HK-2 (cell line): ENCODE measurements around the gene HIVEP3.

ENCODE experiments used
- DNase-seq: peaks from one replicate; pipeline ENCODE4 v3.0.0-alpha.2; 2018; ENCODE audit not compliant: unreplicated experiment

Gene HIVEP3

DNA sequence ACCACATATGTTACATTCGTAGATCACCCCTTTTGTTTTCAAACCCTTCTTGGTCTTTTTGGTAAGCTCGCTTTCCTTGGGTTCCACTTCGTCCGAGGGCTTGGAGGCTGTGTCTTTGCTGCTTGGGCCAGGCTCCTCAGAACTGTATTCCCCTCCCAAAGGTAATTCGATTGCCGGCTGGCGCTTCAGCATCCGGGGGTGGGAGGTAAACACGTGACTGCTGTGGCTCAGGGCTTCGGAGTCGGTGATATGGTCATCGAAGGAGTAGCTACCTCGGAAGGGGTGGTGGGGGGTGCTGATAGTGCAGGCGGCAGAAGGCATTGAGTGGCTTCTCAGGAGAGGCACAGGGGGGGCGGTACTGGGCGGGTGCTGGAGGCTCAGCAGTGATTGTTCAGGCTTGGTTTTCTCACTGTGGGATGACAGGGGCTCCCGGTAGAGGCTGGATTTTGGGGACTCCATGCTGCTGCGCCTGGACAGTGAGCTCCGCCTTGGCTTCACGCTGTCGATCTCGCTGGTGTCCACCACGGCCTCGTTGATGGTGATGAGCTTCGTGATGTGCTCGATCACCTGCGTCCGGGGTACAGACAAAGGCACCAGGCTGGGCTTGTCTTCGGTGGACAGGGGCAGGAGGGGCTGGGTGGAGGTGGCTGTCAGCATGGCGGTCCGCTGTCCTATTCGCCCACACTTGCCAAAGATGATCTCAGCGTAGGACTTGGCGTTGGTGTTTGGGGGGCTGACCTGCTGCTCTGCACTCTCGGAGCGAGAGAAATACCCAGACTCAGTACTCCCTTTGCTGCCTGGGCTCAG is 335.7 kb downstream of the HIVEP3 start:
- DNase-seq: no peak

DNA sequence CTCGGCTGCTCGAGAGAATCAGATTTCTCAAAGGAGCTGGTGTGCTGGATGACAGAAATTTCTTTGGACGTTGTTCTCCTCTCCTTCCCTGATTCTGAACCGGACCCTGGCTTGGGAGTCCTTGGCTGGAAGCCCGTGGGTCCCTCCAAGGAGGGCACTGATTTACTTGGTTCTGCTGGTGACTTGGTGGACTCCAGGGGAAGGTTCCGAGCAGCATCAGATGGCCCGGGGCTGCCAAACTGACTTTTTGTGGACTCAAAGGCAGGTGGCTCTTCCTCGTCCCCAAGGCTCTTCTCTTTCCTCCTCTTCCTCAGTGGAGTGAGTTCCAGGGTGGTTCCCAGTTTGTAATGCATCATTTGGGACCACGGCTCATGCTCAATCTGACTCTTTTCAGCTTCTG is 336.4 kb downstream of the HIVEP3 start:
- no peak for DNase-seq

DNA sequence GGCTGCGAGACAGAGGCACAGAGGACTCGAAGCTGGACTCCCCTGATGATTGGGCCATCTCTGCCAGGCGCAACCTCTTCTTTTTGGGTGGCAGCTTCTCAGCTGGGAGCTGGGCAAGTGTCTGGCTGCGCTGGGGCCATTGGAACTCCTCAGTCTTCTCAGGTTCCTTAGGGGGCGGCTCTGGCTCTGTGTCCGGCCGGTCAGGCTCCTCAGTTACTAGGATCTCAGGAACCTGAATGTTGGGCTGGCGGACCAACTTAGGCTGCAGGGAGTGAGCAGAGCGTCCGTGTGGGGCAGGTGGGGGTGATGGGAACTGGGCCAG is 336.8 kb downstream of the HIVEP3 start:
- no peak for DNase-seq

GRCh38 chr1:41581216-41582003 is 337.3 kb downstream of the HIVEP3 start:
- no peak for DNase-seq

- DNase-seq: no peak
Measured at GRCh38 chr1:41580520-41581172, 338.1 kb downstream of the HIVEP3 start.

- DNase-seq: no peak
Measured at GRCh38 chr1:41580021-41580420, 338.7 kb downstream of the HIVEP3 start.

DNA sequence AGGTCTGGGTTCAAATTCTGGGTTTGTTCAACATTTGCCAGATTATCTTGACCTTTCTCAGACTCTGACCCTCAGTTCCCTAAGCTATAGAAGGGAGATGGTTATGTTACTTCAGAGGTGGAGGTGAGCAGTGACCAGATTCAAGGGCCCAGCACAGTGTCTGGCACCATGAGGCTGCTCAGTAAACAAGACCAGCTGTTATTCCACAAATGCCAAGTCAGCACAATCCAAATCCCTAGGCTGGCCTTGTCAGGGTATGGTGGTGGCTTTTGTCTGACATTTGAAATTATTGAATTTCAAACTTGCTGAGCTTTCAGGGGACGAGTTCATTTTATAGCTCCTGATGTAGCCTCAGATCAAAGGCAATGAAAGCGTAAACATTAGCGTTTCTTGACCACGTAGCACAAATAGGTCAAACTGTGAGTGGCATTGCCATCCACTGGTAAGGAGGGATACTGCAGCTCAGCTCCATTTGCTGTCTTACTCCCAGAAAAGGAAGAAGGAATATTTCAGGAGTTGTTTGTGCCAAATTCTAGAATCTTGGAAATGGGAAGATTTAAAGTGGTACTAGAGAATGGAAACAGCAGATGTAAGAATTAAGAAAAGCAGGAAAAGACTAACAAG is 339.9 kb downstream of the HIVEP3 start:
- DNase-seq: no peak

DNA sequence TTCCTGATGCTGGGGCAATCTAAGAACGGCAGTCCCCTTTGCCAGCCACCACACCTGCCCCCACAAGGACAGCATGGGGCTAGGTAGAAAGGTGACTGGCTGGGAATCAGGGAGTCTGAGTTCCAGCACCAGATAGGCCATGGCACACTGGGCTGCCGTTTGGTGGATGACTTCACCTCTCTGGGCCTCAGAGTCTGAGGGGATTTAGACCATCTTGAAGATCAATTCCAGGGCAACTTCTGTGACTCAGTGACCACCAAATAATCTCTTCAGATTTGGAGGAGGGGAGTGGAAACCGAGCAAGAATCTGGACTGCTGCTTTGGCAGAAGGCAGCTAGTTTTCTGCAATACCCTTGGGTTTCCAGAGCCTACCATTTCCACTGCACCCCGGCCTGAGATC is 342.1 kb downstream of the HIVEP3 start:
- no peak for DNase-seq

- no peak for DNase-seq
Measured at GRCh38 chr1:41576206-41576605, 342.5 kb downstream of the HIVEP3 start.

DNA sequence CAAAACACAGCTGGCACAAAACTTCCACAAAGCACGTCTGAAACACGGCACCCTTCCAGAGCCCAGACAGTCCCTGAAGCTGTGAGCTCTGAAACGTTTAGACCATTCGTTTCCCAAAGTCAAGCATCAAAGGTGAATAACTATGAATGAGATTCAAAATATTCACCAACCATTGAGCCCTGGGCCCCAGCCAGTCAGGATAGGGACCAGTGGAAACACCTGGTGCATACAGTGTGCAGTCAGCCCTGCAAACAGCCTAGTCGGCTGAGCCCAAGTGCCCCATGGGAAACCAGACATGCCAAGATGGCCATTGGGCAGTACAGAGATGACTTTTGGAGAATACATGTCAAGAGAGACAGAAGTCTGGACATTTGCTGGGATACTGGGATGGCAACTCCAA is 343.9 kb downstream of the HIVEP3 start:
- no peak for DNase-seq

- peak; percentile 75 for DNase-seq
Measured at GRCh38 chr1:41573785-41574713, 344.7 kb downstream of the HIVEP3 start.

- DNase-seq: no peak
Measured at GRCh38 chr1:41573194-41573593, 345.5 kb downstream of the HIVEP3 start.

DNA sequence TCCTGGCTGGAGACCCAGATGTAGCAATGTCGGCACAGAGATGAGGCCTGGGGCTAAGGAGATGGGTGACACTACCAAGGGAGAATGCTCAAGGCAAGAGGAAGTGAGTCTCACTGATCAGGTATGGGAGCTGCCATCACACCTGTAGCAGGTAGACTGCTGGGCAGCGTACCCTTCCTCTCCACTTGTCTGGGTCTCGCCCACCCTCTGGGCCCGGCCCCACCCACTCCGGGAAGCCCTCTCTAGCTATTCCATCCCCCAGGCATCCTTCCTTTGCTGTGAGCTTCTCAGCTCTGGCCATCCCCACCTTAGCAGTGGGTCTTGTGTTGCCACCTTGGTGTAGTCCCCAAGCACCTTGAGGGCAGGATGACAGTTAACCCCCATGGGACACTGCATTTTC is 346.5 kb downstream of the HIVEP3 start:
- DNase-seq: no peak

DNA sequence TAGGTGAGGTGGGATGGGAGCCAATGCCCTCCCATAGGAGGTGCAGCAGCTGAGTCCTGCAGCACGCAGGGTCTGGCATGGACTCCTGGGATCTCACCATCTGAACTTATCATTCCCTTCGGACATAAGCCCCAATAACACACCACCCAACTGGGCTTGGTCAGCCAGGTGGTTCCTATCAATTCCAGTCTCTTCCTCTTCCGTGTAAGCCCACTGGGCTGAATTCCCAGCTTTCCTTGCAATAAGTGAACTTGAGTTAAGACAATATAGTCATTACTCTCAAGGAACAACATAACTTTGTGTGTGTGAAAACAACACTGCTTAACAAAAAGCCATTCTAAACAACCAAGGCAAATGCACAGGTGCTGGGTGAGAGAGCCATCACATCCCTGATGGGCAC is 347.7 kb downstream of the HIVEP3 start:
- no peak for DNase-seq

- DNase-seq: no peak
Measured at GRCh38 chr1:41568204-41568603, 350.5 kb downstream of the HIVEP3 start.

DNA sequence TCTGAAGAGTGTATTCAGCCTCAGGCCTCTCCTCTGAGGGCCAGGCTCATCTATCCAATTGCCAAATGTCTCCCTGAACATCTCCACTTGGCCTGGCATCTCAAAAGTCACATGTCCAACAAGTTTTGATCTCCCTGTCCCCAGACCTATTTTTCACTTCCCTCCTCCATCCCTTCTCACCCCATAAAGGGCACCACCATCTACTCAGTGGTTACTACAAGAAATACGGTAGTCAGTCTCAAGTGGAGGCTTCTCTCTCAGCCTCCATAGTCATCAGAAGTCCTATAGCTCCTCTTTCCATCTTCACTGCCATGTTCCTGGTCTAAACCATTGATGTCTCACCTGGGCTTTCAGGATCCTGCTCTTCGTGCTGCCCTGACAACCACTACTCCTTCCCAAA is 351.8 kb downstream of the HIVEP3 start:
- no peak for DNase-seq

DNA sequence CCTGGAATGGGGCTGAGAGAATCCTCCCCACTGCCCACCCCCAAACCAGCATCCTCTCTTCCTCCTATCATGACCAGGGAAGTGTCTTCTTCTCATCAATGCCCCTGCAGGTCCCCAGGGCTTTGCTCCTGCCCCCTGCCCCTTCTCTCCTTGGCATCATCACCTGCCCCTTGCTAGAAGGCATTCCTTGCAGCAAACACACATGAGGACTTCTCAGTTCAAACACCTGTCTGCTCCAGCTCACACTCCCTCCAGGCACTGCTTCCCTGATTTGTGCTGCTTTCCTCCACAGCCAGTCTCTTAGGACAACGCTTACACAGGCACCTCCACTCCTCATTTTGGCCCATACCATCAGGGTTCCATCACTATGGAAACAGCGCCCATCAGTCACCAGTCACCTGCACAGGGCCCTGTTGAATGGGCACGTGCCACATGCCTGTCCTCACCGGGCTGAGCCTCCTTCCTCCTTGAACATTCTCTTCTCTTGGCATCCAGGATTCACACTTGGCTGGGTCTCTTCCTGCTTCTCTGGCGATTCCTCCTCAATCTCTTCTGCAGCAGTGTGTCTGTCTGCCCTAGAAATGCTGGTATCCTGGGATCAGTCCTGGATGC is 352.3 kb downstream of the HIVEP3 start:
- no peak for DNase-seq

GRCh38 chr1:41564741-41565475 is 353.8 kb downstream of the HIVEP3 start:
- no peak for DNase-seq

- no peak for DNase-seq
Measured at GRCh38 chr1:41562328-41562727, 356.4 kb downstream of the HIVEP3 start.

DNA sequence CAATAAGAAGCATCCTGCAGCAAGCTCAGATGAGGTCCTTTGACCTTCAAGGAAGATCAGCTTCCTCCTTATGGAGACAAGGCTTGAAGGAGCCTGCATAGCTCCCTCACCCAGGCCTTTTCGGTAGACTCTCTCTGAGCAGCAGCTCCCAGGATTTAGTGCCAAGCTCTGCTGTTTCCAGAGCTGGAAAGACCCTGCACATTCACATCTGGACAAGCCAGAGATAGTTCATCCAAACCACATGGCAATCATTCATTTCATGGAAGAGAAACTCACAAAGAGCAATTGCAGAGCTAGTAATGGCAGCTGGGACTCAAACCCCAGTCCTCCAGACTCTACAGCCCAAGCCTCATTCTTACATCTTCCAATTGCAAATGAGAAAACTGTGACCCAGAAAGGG is 357.8 kb downstream of the HIVEP3 start:
- no peak for DNase-seq
